ENCODE data around the gene APOBEC3G. TPM values are rescaled to one million over a fixed set of nuclear protein-coding genes. Genes with fewer than 3 reads are reported as not detected.

APOBEC3G gene
- total and polyA plus RNA-seq, 2 donors (not counting 1 experiment from before 2014, with no cell fraction given) = 94.2 to 96.6 TPM

- Mint-ChIP-seq H3K9me3 (ENCODE audit: insufficient read depth) (no peaks in the 10 kb centered on the region), H3K27me3 (no peaks in the 10 kb centered on the region), H3K27ac (no peak overlapping the region), H3K4me3 (no peak overlapping the region), H3K4me1 (peaks cover 1% of the 10 kb centered on the region)
- Histone ChIP-seq H3K4me2 (replicated peaks; ENCODE audit: low read depth, low read length, poor library complexity, severe bottlenecking) (no peak overlapping the region), H3K27ac (ENCODE audit: low read length in 2 of 2) (no peak overlapping the region), H3K27me3 (replicated peaks in 1 of 4; ENCODE audit: control extremely low read depth in 1 of 4, control insufficient read depth in 3 of 4, insufficient read depth in 4 of 4, low read length in 3 of 4) (no peaks in the 10 kb centered on the region), H4K20me1 (ENCODE audit: control insufficient read depth, insufficient read depth, low read length, poor library complexity, severe bottlenecking) (peaks cover 60% of the 10 kb centered on the region), H3K9me3 (ENCODE audit: control extremely low read depth in 1 of 3, control insufficient read depth in 2 of 3, insufficient read depth in 1 of 3, low read length in 2 of 3) (no peaks in the 10 kb centered on the region), H3K9ac (ENCODE audit: low read length) (no peak overlapping the region), H3K79me2 (ENCODE audit: control insufficient read depth, insufficient read depth, low read length) (peaks cover 7% of the 10 kb centered on the region), H3K4me3 (ENCODE audit: control extremely low read depth in 1 of 5, extremely low read depth in 1 of 5, insufficient read depth in 1 of 5, low read depth in 2 of 5, low read length in 4 of 5) (no peak overlapping the region), H3K36me3 (replicated peaks in 1 of 2; ENCODE audit: control extremely low read depth in 1 of 2, control insufficient read depth in 1 of 2, extremely low read depth in 1 of 2, insufficient read depth in 2 of 2, low read length in 1 of 2) (peaks cover 0 to 34% of the 10 kb centered on the region in 2 experiments), H2AFZ (ENCODE audit: insufficient read depth, low read depth, low read length, poor library complexity, severe bottlenecking) (no peak overlapping the region), H3K4me1 (ENCODE audit: control insufficient read depth in 2 of 2, insufficient read depth in 2 of 2, low read length in 2 of 2) (no peaks in the 10 kb centered on the region)
- DNase-seq (peak; percentile 51), ATAC-seq (ENCODE audit: low read depth) (peak; percentile 74)
- ChIA-PET CTCF (interaction anchor here (0.6 to 2.4 kb wide), 14 partner anchors 12 to 394 kb away, joined by 3 to 9 read pairs (median 4); no protein-coding TSS in a partner anchor), POLR2A (interaction anchor here (0.6 kb wide), 1 partner anchor 10 kb away, joined by 3 read pairs; no protein-coding TSS in a partner anchor)
- WGBS (ENCODE audit: insufficient coverage) = 80% methylated on average over 15 of the region's 15 CpGs
- peak; percentile 58 for TF ChIP-seq CTCF (IDR thresholded peaks at IDR 0.05)
- no peak for TF ChIP-seq EZH2 (IDR thresholded peaks at IDR 0.05; ENCODE audit: borderline replicate concordance, insufficient read depth, low read depth, low read length, poor library complexity, severe bottlenecking)
- intact Hi-C loops (cut with micrococcal nuclease) = no loop called here
These were observed 58.2 kb downstream of the APOBEC3G start for GRCh38 chr22:39135092-39135896.

DNA sequence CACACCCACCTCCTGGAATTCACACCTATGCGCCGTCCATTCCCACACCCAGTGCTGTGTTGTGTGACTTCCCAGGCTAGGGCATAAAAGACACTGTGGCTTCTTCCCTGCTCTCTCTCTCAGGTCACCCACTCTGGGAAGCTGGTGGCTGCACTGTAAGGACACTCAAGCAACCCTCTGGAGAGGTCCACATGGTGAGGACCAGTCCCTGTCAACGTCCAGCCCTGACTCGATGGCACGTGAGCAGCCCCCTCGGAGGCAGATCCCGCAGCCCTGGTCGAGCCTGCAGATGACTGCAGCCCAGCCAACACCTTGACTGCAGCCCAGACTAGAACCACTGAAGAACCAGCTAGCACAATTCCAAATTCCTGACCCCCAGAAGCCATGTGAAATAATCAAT is 59.2 kb downstream of the APOBEC3G start:
- WGBS (ENCODE audit: insufficient coverage) = 93% methylated on average over 8 of the region's 8 CpGs
- H3K4me1 ChIP-seq (ENCODE audit: control insufficient read depth in 2 of 2, insufficient read depth in 2 of 2, low read length in 2 of 2) = no peaks in the 10 kb centered on the region
- H3K4me1 Mint-ChIP-seq = peaks cover 1% of the 10 kb centered on the region
- H3K27ac ChIP-seq (ENCODE audit: low read length in 2 of 2) = no peak overlapping the region
- H3K27me3 ChIP-seq (replicated peaks in 1 of 4; ENCODE audit: control extremely low read depth in 1 of 4, control insufficient read depth in 3 of 4, insufficient read depth in 4 of 4, low read length in 3 of 4) = no peaks in the 10 kb centered on the region
- H3K36me3 ChIP-seq (replicated peaks in 1 of 2; ENCODE audit: control extremely low read depth in 1 of 2, control insufficient read depth in 1 of 2, extremely low read depth in 1 of 2, insufficient read depth in 2 of 2, low read length in 1 of 2) = peaks cover 0 to 42% of the 10 kb centered on the region in 2 experiments
- TF ChIP-seq EZH2 (IDR thresholded peaks at IDR 0.05; ENCODE audit: borderline replicate concordance, insufficient read depth, low read depth, low read length, poor library complexity, severe bottlenecking) (no peak), CTCF (IDR thresholded peaks at IDR 0.05) (no peak)
- no peaks in the 10 kb centered on the region for H3K9me3 Mint-ChIP-seq (ENCODE audit: insufficient read depth)
- ChIA-PET POLR2A (no interaction called here), CTCF (interaction anchor here (1.1 to 1.8 kb wide), 4 partner anchors 13 to 393 kb away, joined by 3 to 7 read pairs (median 5); no protein-coding TSS in a partner anchor)
- H3K4me3 ChIP-seq (ENCODE audit: control extremely low read depth in 1 of 5, extremely low read depth in 1 of 5, insufficient read depth in 1 of 5, low read depth in 2 of 5, low read length in 4 of 5) = no peak overlapping the region
- no peak overlapping the region for H2AFZ ChIP-seq (ENCODE audit: insufficient read depth, low read depth, low read length, poor library complexity, severe bottlenecking)
- H3K4me2 ChIP-seq (replicated peaks; ENCODE audit: low read depth, low read length, poor library complexity, severe bottlenecking) = no peak overlapping the region
- H4K20me1 ChIP-seq (ENCODE audit: control insufficient read depth, insufficient read depth, low read length, poor library complexity, severe bottlenecking) = peaks cover 67% of the 10 kb centered on the region
- ATAC-seq (ENCODE audit: low read depth) (no peak), DNase-seq (no peak)
- intact Hi-C loops (cut with micrococcal nuclease) = no loop called here
- H3K9ac ChIP-seq (ENCODE audit: low read length) = no peak overlapping the region
- peaks cover 10% of the 10 kb centered on the region for H3K79me2 ChIP-seq (ENCODE audit: control insufficient read depth, insufficient read depth, low read length)
- no peak overlapping the region for H3K4me3 Mint-ChIP-seq
- no peak overlapping the region for H3K27ac Mint-ChIP-seq
- no peaks in the 10 kb centered on the region for H3K27me3 Mint-ChIP-seq
- H3K9me3 ChIP-seq (ENCODE audit: control extremely low read depth in 1 of 3, control insufficient read depth in 2 of 3, insufficient read depth in 1 of 3, low read length in 2 of 3) = no peaks in the 10 kb centered on the region
